Choroid plexus epithelial cell (primary cell): ENCODE measurements around the gene METTL17.

Source experiments
- DNase-seq: peaks from one replicate; pipeline ENCODE4 v3.0.0-alpha.2; 2010; ENCODE audit warnings: low read depth
- H3K4me3 ChIP-seq: 2 replicates; pipeline ENCODE4 v1.5.1; 2011; ENCODE audit warnings: low read depth, mild to moderate bottlenecking, control low read depth, low read length, moderate library complexity
- CTCF ChIP-seq: conservative IDR thresholded peaks from 2 replicates; pipeline ENCODE4 v1.5.1; 2011; ENCODE audit warnings: low read depth, mild to moderate bottlenecking, control low read depth, inconsistent platforms, low read length, moderate library complexity

The METTL17 gene

GRCh38 chr14:21026274-21026987 is 36.7 kb downstream of the METTL17 start:
- no peak overlapping the region for H3K4me3 ChIP-seq
- TF ChIP-seq CTCF: no peak
- DNase-seq: no peak

GRCh38 chr14:21026988-21027315 is 37.2 kb downstream of the METTL17 start:
- H3K4me3 ChIP-seq: no peak overlapping the region
- no peak for DNase-seq
- TF ChIP-seq CTCF: no peak

GRCh38 chr14:21029917-21030316 is 40.1 kb downstream of the METTL17 start, which contains the start of gene TPPP2:
Gene TPPP2 (plus strand): TSS chr14:21030217. CDS start chr14:21030582, 365 bp downstream.
- TF ChIP-seq CTCF: no peak
- H3K4me3 ChIP-seq: no peak within 1 kb of the TSS
- no peak for DNase-seq

- no peak overlapping the region for H3K4me3 ChIP-seq
- no peak for TF ChIP-seq CTCF
- no peak for DNase-seq
Measured at GRCh38 chr14:21030531-21030930, 40.8 kb downstream of the METTL17 start.

- no peak for DNase-seq
- TF ChIP-seq CTCF: no peak
- H3K4me3 ChIP-seq: no peak overlapping the region
Measured at GRCh38 chr14:21032326-21033132, 42.7 kb downstream of the METTL17 start.

GRCh38 chr14:21033133-21033698 is 43.4 kb downstream of the METTL17 start:
- DNase-seq: no peak
- no peak for TF ChIP-seq CTCF
- no peak overlapping the region for H3K4me3 ChIP-seq

- H3K4me3 ChIP-seq: no peak within 1 kb of the TSS
- no peak for TF ChIP-seq CTCF
- DNase-seq: no peak
Measured at GRCh38 chr14:21034707-21035106, 44.9 kb downstream of the METTL17 start, which contains the start of gene RNASE13. Gene RNASE13 (minus strand): TSS chr14:21034807. CDS start chr14:21034288, 519 bp downstream.
